ENCODE results near the gene KIAA0825. TPM values are rescaled to one million over a fixed set of nuclear protein-coding genes. Genes with fewer than 3 reads are reported as not detected.

Gene KIAA0825, protein sequence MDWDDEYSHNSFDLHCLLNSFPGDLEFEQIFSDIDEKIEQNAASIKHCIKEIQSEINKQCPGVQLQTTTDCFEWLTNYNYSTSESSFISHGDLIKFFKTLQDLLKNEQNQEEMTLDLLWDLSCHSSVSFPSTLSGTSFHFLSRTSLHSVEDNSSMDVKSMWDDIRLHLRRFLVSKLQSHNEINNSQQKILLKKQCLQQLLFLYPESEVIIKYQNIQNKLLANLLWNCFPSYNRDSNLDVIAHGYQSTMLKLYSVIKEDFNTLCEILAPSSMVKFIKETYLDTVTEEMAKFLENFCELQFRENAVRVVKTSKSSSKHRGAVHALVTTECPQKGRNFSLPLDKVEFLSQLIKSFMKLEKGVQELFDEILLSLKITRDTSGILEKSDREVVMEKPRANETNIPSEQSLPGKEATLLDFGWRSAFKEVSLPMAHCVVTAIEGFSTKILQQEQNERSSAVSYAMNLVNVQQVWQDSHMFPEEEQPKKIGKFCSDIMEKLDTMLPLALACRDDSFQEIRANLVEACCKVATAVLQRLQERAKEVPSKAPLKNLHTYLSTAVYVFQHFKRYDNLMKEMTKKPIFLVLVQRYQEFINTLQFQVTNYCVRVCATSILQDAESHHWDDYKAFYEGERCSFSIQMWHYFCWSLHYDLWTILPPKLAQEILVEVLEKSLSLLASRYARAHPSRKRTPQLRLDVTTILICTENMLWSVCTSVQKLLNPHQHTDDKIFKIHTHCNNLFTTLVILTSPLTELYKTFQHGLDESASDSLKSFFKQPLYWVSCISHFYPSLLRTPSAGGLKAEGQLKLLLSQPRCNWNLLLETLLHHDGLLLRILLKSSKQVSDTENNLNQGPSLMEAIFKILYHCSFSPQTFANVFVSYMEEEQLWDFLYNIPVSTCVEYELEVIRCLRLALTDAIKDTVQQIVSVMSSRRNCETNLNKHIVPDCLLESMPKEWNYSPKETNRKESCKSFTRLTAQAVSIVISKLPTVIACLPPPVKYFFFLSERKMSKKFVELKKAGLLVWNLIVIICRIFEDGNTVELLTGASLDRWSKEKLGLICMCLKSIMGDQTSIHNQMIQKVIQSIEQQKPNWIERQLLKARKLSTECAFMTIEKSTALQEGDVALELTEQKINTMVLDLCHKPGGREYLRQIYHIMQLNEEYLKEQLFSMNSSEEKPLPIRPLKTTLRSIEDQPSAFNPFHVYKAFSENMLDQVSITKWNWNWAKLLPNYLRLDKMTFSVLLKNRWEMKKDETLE (N-terminal part only)
- 2.0 TPM for total RNA-seq (ENCODE audit: unreplicated experiment)
- long read RNA-seq, partial matches to known transcripts: 0 of 3 reads
- long read RNA-seq, other reads (novel, unspliced or antisense): 2 of 3 reads

GRCh38 chr5:94618493-94619328 lies at the start of gene KIAA0825, which contains the start of gene SLF1:
TSS of gene KIAA0825 (minus strand) at chr5:94618604. CDS start at chr5:94537126, 81,478 bp downstream.
TSS of gene SLF1 (plus strand) at chr5:94618669. CDS start at chr5:94628811, 10,142 bp downstream.
- Mint-ChIP-seq H3K27me3 (ENCODE audit: unreplicated experiment) (peaks cover 6% of the 10 kb centered on the region), H3K36me3 (ENCODE audit: low read depth, unreplicated experiment) (no peaks in the 10 kb centered on the region), H3K4me3 (ENCODE audit: unreplicated experiment) (peak within 1 kb of the TSS; percentile 93), H3K27ac (ENCODE audit: unreplicated experiment) (peak within 1 kb of the TSS; percentile 96), H3K4me1 (ENCODE audit: unreplicated experiment) (peaks cover 6% of the 10 kb centered on the region), H3K9me3 (ENCODE audit: unreplicated experiment) (no peaks in the 10 kb centered on the region)
- TF ChIP-seq, protein P1, sequence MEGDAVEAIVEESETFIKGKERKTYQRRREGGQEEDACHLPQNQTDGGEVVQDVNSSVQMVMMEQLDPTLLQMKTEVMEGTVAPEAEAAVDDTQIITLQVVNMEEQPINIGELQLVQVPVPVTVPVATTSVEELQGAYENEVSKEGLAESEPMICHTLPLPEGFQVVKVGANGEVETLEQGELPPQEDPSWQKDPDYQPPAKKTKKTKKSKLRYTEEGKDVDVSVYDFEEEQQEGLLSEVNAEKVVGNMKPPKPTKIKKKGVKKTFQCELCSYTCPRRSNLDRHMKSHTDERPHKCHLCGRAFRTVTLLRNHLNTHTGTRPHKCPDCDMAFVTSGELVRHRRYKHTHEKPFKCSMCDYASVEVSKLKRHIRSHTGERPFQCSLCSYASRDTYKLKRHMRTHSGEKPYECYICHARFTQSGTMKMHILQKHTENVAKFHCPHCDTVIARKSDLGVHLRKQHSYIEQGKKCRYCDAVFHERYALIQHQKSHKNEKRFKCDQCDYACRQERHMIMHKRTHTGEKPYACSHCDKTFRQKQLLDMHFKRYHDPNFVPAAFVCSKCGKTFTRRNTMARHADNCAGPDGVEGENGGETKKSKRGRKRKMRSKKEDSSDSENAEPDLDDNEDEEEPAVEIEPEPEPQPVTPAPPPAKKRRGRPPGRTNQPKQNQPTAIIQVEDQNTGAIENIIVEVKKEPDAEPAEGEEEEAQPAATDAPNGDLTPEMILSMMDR (IDR thresholded peaks at IDR 0.05; ENCODE audit: unreplicated experiment): no peak
- DNase-seq (ENCODE audit: low spot score): peak; percentile 82

DNA sequence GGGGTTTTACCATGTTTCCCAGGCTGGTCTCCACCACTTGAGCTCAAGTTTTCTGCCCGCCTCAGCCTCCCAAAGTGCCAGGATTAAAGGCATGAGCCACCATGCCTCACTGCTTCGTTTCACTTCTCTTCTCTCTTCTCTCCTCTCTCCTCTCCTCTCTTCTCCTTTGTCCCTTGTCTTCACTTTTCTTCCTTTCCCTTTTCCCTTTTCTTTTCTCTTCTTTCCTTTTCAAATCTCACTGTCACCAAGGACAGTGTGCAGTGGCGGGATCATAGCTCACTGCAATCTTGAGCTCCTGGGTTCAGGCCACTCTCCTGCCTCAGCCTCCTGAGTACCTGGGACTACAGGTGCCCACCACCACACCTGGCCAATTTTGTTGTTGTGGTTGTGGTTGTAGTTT lies 49.5 kb upstream of the KIAA0825 start:
- no peaks in the 10 kb centered on the region for H3K9me3 Mint-ChIP-seq (ENCODE audit: unreplicated experiment)
- H3K36me3 Mint-ChIP-seq (ENCODE audit: low read depth, unreplicated experiment): no peaks in the 10 kb centered on the region
- no peak overlapping the region for H3K27ac Mint-ChIP-seq (ENCODE audit: unreplicated experiment)
- no peaks in the 10 kb centered on the region for H3K4me1 Mint-ChIP-seq (ENCODE audit: unreplicated experiment)
- H3K4me3 Mint-ChIP-seq (ENCODE audit: unreplicated experiment): no peak overlapping the region
- H3K27me3 Mint-ChIP-seq (ENCODE audit: unreplicated experiment): no peaks in the 10 kb centered on the region
- TF ChIP-seq, protein P1 (IDR thresholded peaks at IDR 0.05; ENCODE audit: unreplicated experiment): no peak
- DNase-seq (ENCODE audit: low spot score): no peak

GRCh38 chr5:94661086-94661485 lies 42.7 kb upstream of the KIAA0825 start:
- no peak overlapping the region for H3K4me3 Mint-ChIP-seq (ENCODE audit: unreplicated experiment)
- peaks cover 32% of the 10 kb centered on the region for H3K36me3 Mint-ChIP-seq (ENCODE audit: low read depth, unreplicated experiment)
- H3K9me3 Mint-ChIP-seq (ENCODE audit: unreplicated experiment): no peaks in the 10 kb centered on the region
- DNase-seq (ENCODE audit: low spot score): no peak
- H3K4me1 Mint-ChIP-seq (ENCODE audit: unreplicated experiment): no peaks in the 10 kb centered on the region
- TF ChIP-seq, protein P1 (IDR thresholded peaks at IDR 0.05; ENCODE audit: unreplicated experiment): no peak
- H3K27me3 Mint-ChIP-seq (ENCODE audit: unreplicated experiment): no peaks in the 10 kb centered on the region
- H3K27ac Mint-ChIP-seq (ENCODE audit: unreplicated experiment): no peak overlapping the region

DNA sequence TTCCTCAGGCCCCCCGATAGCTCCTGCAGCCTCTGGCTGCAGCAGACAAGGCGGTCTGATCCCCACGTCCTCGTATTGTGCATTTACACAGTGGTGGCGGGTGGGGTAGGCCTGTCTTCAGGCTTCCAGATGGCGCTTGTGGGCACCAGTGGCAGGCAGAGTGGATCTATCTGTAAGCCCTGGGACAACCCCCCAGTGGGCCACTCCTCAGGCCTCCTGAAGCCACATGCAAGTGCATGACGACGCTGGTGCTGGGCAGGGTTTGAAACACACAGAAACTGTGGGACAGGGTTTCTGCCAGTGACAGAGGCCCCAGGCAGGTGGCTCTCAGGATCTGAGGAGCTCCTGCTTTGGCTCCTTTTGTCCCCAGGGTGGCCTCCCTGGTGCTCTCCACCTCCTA lies 42.1 kb upstream of the KIAA0825 start:
- Mint-ChIP-seq H3K4me3 (ENCODE audit: unreplicated experiment) (no peak overlapping the region), H3K4me1 (ENCODE audit: unreplicated experiment) (no peaks in the 10 kb centered on the region), H3K27ac (ENCODE audit: unreplicated experiment) (no peak overlapping the region), H3K27me3 (ENCODE audit: unreplicated experiment) (no peaks in the 10 kb centered on the region), H3K9me3 (ENCODE audit: unreplicated experiment) (no peaks in the 10 kb centered on the region), H3K36me3 (ENCODE audit: low read depth, unreplicated experiment) (peaks cover 32% of the 10 kb centered on the region)
- TF ChIP-seq, protein P1 (IDR thresholded peaks at IDR 0.05; ENCODE audit: unreplicated experiment): no peak
- no peak for DNase-seq (ENCODE audit: low spot score)
